Neural cell (in vitro differentiated cells): Measurements from ENCODE around the gene EPB41L2. TPM values are rescaled to one million over a fixed set of nuclear protein-coding genes. Genes with fewer than 3 reads are reported as not detected.

Experiments used
- H2AFZ ChIP-seq: fragments of 200-600, 300-800 bp; sonication (generic), shearing (Covaris generic); 2 replicates; pipeline ENCODE4 v1.6.0; 2014; ENCODE audit warnings: low read depth, mild to moderate bottlenecking, antibody characterized with exemption, low read length, moderate library complexity
- H3F3A ChIP-seq: fragments of 200-600 bp; shearing (Covaris generic); 2 replicates; pipeline ENCODE4 v1.6.1; 2016; ENCODE audit warnings: mild to moderate bottlenecking, moderate library complexity, mixed read lengths, antibody characterized with exemption, low read length; ENCODE audit not compliant: insufficient read depth, poor library complexity, severe bottlenecking
- H3K27ac ChIP-seq: fragments of 200-600, 300-800 bp; sonication (generic), shearing (Covaris generic); 2 replicates; pipeline ENCODE4 v1.5.1; 2014; ENCODE audit warnings: mild to moderate bottlenecking, low read length, moderate library complexity
- H3K27me3 ChIP-seq: fragments of 300-800, 200-600 bp; sonication (generic), shearing (Covaris generic); 2 replicates; pipeline ENCODE4 v1.6.0; 2014; ENCODE audit warnings: mild to moderate bottlenecking, low read depth, low read length, moderate library complexity; ENCODE audit not compliant: insufficient read depth
- H3K36me3 ChIP-seq: fragments of 300-800, 200-600 bp; sonication (generic), shearing (Covaris generic); 2 replicates; pipeline ENCODE4 v1.5.1; 2014; ENCODE audit warnings: mild to moderate bottlenecking, antibody characterized with exemption, low read length, moderate library complexity; ENCODE audit not compliant: insufficient read depth
- H3K4me2 ChIP-seq: fragments of 300-800, 200-600 bp; sonication (generic), shearing (Covaris generic); 2 replicates; pipeline ENCODE4 v1.6.0; 2014; ENCODE audit warnings: mild to moderate bottlenecking, low read length
- H3K4me3 ChIP-seq: fragments of 300-800, 200-600 bp; sonication (generic), shearing (Covaris generic); 2 replicates; pipeline ENCODE4 v1.5.1; 2014; ENCODE audit warnings: mild to moderate bottlenecking, low read length, moderate library complexity
- H3K79me2 ChIP-seq: fragments of 200-600 bp; shearing (Covaris generic); replicated peaks from 2 replicates; pipeline ENCODE4 v1.6.0; 2014; ENCODE audit warnings: mild to moderate bottlenecking, low read length, moderate library complexity; ENCODE audit not compliant: insufficient read depth
- H3K9ac ChIP-seq: fragments of 300-800, 200-600 bp; sonication (generic), shearing (Covaris generic); 2 replicates; pipeline ENCODE4 v1.6.1; 2016; ENCODE audit warnings: mild to moderate bottlenecking, low read length, mixed read lengths
- H3K9me2 ChIP-seq: fragments of 200-600 bp; shearing (Covaris generic); 2 replicates; pipeline ENCODE4 v1.6.1; 2016; ENCODE audit warnings: mild to moderate bottlenecking, low read length, mixed read lengths; ENCODE audit not compliant: insufficient read depth
- H3K9me3 ChIP-seq: fragments of 200-600, 300-800 bp; sonication (generic), shearing (Covaris generic); 2 replicates; pipeline ENCODE4 v1.6.1; 2016; ENCODE audit warnings: mild to moderate bottlenecking, mixed run types, low read length, moderate library complexity, mixed read lengths
- H4K20me1 ChIP-seq: fragments of 200-600 bp; shearing (Covaris generic); 2 replicates; pipeline ENCODE4 v1.6.1; 2016; ENCODE audit warnings: mild to moderate bottlenecking, mixed run types; ENCODE audit not compliant: insufficient read depth
- EP300 ChIP-seq: fragments of 450-650 bp; conservative IDR thresholded peaks from 2 replicates; pipeline ENCODE4 v1.6.1; 2014; ENCODE audit warnings: antibody characterized with exemption, mild to moderate bottlenecking, moderate library complexity; ENCODE audit not compliant: poor library complexity, severe bottlenecking
- EZH2 ChIP-seq: fragments of 200-600, 300-800 bp; shearing (Covaris generic), sonication (generic); IDR thresholded peaks from 2 replicates; pipeline ENCODE4 v1.6.1; 2014; ENCODE audit warnings: antibody characterized with exemption, low read length, borderline replicate concordance, mild to moderate bottlenecking; ENCODE audit not compliant: insufficient read depth, poor library complexity, severe bottlenecking
- MXI1 ChIP-seq: fragments of 450-650 bp; conservative IDR thresholded peaks from 2 replicates; pipeline ENCODE4 v1.6.1; 2014; ENCODE audit warnings: antibody characterized with exemption, mild to moderate bottlenecking; ENCODE audit not compliant: poor library complexity, severe bottlenecking
- POLR2AphosphoS5 ChIP-seq: IDR thresholded peaks from 2 replicates; pipeline ENCODE4 v1.6.1; 2012
- RAD21 ChIP-seq: fragments of 450-650 bp; conservative IDR thresholded peaks from 2 replicates; pipeline ENCODE4 v1.6.1; 2014; ENCODE audit warnings: antibody characterized with exemption, mild to moderate bottlenecking, moderate library complexity
- REST ChIP-seq: IDR thresholded peaks from 2 replicates; pipeline ENCODE4 v1.6.1; 2012; ENCODE audit warnings: borderline replicate concordance
- SMC3 ChIP-seq: fragments of 450-650 bp; conservative IDR thresholded peaks from 2 replicates; pipeline ENCODE4 v1.6.1; 2014; ENCODE audit warnings: antibody characterized with exemption, mild to moderate bottlenecking, moderate library complexity; ENCODE audit not compliant: poor library complexity
- TAF1 ChIP-seq: IDR thresholded peaks from 2 replicates; pipeline ENCODE4 v1.6.1; 2012; ENCODE audit warnings: low read depth
- polyA plus RNA-seq: library from polyadenylated mRNA; depleted of rRNA; stranded (reverse); fragments of >200 nt; gene quantifications from 2 replicates; pipeline ENCODE4 v1.2.3, GENCODE V29; 2014
- TF ChIP-seq, protein P1 (sequence below): fragments of 450-650 bp; IDR thresholded peaks from 2 replicates; pipeline ENCODE4 v1.5.1; 2014; ENCODE audit warnings: antibody characterized with exemption, mild to moderate bottlenecking, moderate library complexity; ENCODE audit not compliant: poor library complexity, severe bottlenecking

Gene EPB41L2
- polyA plus RNA-seq, 1 donor from 2014 or later: 13.5 TPM

- Histone ChIP-seq H3K9ac (no peak overlapping the region), H3K4me3 (no peak overlapping the region), H3K4me2 (no peak overlapping the region), H3K9me2 (no peaks in the 10 kb centered on the region), H3K9me3 (no peaks in the 10 kb centered on the region), H3F3A (no peaks in the 10 kb centered on the region), H4K20me1 (no peaks in the 10 kb centered on the region), H3K27ac (no peak overlapping the region), H2AFZ (no peak overlapping the region), H3K27me3 (no peaks in the 10 kb centered on the region), H3K79me2 (no peaks in the 10 kb centered on the region), H3K36me3 (no peaks in the 10 kb centered on the region)
- no peak for TF ChIP-seq EZH2
- no peak for TF ChIP-seq POLR2AphosphoS5
- TF ChIP-seq MXI1: no peak
- no peak for TF ChIP-seq SMC3
- TF ChIP-seq RAD21: no peak
- no peak for TF ChIP-seq TAF1
- TF ChIP-seq, protein P1, sequence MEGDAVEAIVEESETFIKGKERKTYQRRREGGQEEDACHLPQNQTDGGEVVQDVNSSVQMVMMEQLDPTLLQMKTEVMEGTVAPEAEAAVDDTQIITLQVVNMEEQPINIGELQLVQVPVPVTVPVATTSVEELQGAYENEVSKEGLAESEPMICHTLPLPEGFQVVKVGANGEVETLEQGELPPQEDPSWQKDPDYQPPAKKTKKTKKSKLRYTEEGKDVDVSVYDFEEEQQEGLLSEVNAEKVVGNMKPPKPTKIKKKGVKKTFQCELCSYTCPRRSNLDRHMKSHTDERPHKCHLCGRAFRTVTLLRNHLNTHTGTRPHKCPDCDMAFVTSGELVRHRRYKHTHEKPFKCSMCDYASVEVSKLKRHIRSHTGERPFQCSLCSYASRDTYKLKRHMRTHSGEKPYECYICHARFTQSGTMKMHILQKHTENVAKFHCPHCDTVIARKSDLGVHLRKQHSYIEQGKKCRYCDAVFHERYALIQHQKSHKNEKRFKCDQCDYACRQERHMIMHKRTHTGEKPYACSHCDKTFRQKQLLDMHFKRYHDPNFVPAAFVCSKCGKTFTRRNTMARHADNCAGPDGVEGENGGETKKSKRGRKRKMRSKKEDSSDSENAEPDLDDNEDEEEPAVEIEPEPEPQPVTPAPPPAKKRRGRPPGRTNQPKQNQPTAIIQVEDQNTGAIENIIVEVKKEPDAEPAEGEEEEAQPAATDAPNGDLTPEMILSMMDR: no peak
- no peak for TF ChIP-seq EP300
- no peak for TF ChIP-seq REST
These were observed 205.0 kb downstream of the EPB41L2 start for GRCh38 chr6:130858054-130858453.

DNA sequence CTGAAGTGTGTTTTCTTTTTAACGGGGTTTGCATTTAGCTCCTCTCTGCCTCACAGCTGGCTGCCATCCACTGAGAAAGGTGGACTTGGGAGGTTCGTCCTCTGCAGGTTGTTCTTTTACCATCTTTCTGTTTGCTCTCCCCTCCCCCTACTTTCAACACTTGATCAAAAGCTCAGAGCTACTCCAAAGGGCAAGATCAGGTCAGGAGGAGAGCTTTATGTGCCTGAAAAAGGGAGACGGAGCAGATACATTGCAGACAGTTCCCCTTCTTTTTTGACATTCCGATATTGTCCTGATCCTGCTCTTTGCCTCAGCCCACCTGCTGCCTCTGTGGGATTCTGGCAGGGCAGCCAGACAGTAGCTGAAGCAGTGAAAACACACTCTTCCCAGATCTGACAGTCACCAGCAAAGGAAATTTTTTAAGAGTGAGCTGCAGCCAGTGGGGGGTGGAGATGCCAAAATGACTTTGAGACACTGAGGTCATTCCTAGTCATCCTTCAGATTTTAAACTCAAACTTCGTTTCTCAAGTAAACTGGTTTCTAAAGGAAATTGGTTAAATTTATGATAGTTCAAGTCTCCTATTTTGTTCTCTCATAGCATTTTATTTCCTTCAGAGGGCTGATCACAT is 209.4 kb downstream of the EPB41L2 start:
- Histone ChIP-seq H3K4me2 (no peak overlapping the region), H3F3A (no peaks in the 10 kb centered on the region), H4K20me1 (no peaks in the 10 kb centered on the region), H3K9ac (no peak overlapping the region), H3K27ac (no peak overlapping the region), H3K9me3 (no peaks in the 10 kb centered on the region), H3K79me2 (no peaks in the 10 kb centered on the region), H3K27me3 (no peaks in the 10 kb centered on the region), H3K36me3 (no peaks in the 10 kb centered on the region), H3K4me3 (no peak overlapping the region), H2AFZ (no peak overlapping the region), H3K9me2 (no peaks in the 10 kb centered on the region)
- TF ChIP-seq SMC3 (no peak), TAF1 (no peak), EP300 (no peak), POLR2AphosphoS5 (no peak), EZH2 (no peak)
- TF ChIP-seq, protein P1: no peak
